ENCODE data around the gene GPR108. TPM values are rescaled to one million over a fixed set of nuclear protein-coding genes. Genes with fewer than 3 reads are reported as not detected.
"Not testable (repeated sequence)": the region's sequence is repeated elsewhere in the genome, so short reads cannot be mapped to it uniquely, and the experiment has no call there.

GPR108 gene
- polyA plus RNA-seq, 1 donor (not counting 4 experiments of a cell fraction or from before 2014, with no cell fraction given) = 57.7 TPM

- Histone ChIP-seq H2AFZ (ENCODE audit: control insufficient read depth, low read length) (no peak overlapping the region), H3K36me3 (ENCODE audit: control insufficient read depth in 2 of 2, extremely low read depth in 1 of 2, insufficient read depth in 2 of 2, low read length in 2 of 2) (no peaks in the 10 kb centered on the region), H3K4me1 (ENCODE audit: control insufficient read depth, extremely low read depth, insufficient read depth, low read length) (no peaks in the 10 kb centered on the region), H3K9ac (ENCODE audit: control insufficient read depth, extremely low read depth, insufficient read depth, low read length) (no peak overlapping the region), H3K27ac (ENCODE audit: control insufficient read depth, insufficient read depth, low read length) (no peak overlapping the region), H4K20me1 (ENCODE audit: control insufficient read depth, extremely low read depth, insufficient read depth, low read length) (no peaks in the 10 kb centered on the region), H3K4me2 (ENCODE audit: control insufficient read depth, extremely low read depth, insufficient read depth, low read depth, low read length) (no peak overlapping the region), H3K27me3 (ENCODE audit: control insufficient read depth, extremely low read depth, insufficient read depth, low read length) (no peaks in the 10 kb centered on the region), H3K9me3 (ENCODE audit: control insufficient read depth, low read depth, low read length) (no peaks in the 10 kb centered on the region), H3K4me3 (ENCODE audit: control insufficient read depth in 2 of 3, extremely low read depth in 1 of 3, insufficient read depth in 2 of 3, low read depth in 1 of 3, low read length in 3 of 3) (no peak overlapping the region), H3K79me2 (ENCODE audit: control insufficient read depth, insufficient read depth, low read length) (no peaks in the 10 kb centered on the region), H3K9me1 (ENCODE audit: control insufficient read depth, extremely low read depth, insufficient read depth, low read length) (no peaks in the 10 kb centered on the region)
- DNase-seq (ENCODE audit: low read depth, low spot score) = no peak
- dilution Hi-C loops (cut with MboI; ENCODE audit: extremely low pct_ligation_motif_present, low sequenced_read_pairs) = no loop called here
- no peak for FAIRE-seq
- TF ChIP-seq CTCF (optimal IDR thresholded peaks at IDR 0.05 in 1 of 3, IDR thresholded peaks at IDR 0.05 in 1 of 3, conservative IDR thresholded peaks at IDR 0.05 in 1 of 3; ENCODE audit: extremely low read depth in 1 of 3, insufficient read depth in 2 of 3, low read length in 3 of 3) = no peak
- no peak for TF ChIP-seq EZH2 (IDR thresholded peaks at IDR 0.05; ENCODE audit: low read length)
These were observed 35.5 kb upstream of the GPR108 start for GRCh38 chr19:6772866-6773322.

GRCh38 chr19:6772028-6772865 is 34.9 kb upstream of the GPR108 start, which contains the start of gene VAV1:
Gene VAV1, plus strand, starts transcription at chr19:6772708. Its CDS starts 100 bp downstream, at chr19:6772808.
- FAIRE-seq (no peak), DNase-seq (ENCODE audit: low read depth, low spot score) (no peak)
- TF ChIP-seq CTCF (optimal IDR thresholded peaks at IDR 0.05 in 1 of 3, IDR thresholded peaks at IDR 0.05 in 1 of 3, conservative IDR thresholded peaks at IDR 0.05 in 1 of 3; ENCODE audit: extremely low read depth in 1 of 3, insufficient read depth in 2 of 3, low read length in 3 of 3) (peak in 2 of 3 experiments; percentile 21 to 28), EZH2 (IDR thresholded peaks at IDR 0.05; ENCODE audit: low read length) (no peak)

GRCh38 chr19:6771648-6772027 is 34.3 kb upstream of the GPR108 start:
- DNase-seq (ENCODE audit: low read depth, low spot score); dilution Hi-C loops (cut with MboI; ENCODE audit: extremely low pct_ligation_motif_present, low sequenced_read_pairs); H3K4me1 ChIP-seq (ENCODE audit: control insufficient read depth, extremely low read depth, insufficient read depth, low read length); H3K9me3 ChIP-seq (ENCODE audit: control insufficient read depth, low read depth, low read length); H3K9me1 ChIP-seq (ENCODE audit: control insufficient read depth, extremely low read depth, insufficient read depth, low read length); H3K27me3 ChIP-seq (ENCODE audit: control insufficient read depth, extremely low read depth, insufficient read depth, low read length); H3K9ac ChIP-seq (ENCODE audit: control insufficient read depth, extremely low read depth, insufficient read depth, low read length); H3K79me2 ChIP-seq (ENCODE audit: control insufficient read depth, insufficient read depth, low read length); H3K4me3 ChIP-seq (ENCODE audit: control insufficient read depth in 2 of 3, extremely low read depth in 1 of 3, insufficient read depth in 2 of 3, low read depth in 1 of 3, low read length in 3 of 3); H3K4me2 ChIP-seq (ENCODE audit: control insufficient read depth, extremely low read depth, insufficient read depth, low read depth, low read length); FAIRE-seq; H2AFZ ChIP-seq (ENCODE audit: control insufficient read depth, low read length); H3K36me3 ChIP-seq (ENCODE audit: control insufficient read depth in 2 of 2, extremely low read depth in 1 of 2, insufficient read depth in 2 of 2, low read length in 2 of 2); H3K27ac ChIP-seq (ENCODE audit: control insufficient read depth, insufficient read depth, low read length); H4K20me1 ChIP-seq (ENCODE audit: control insufficient read depth, extremely low read depth, insufficient read depth, low read length): not testable (repeated sequence)

More at GRCh38 chr19:6772028-6772865, 34.9 kb upstream of the GPR108 start, which contains the start of gene VAV1:
- H3K36me3 ChIP-seq (ENCODE audit: control insufficient read depth in 2 of 2, extremely low read depth in 1 of 2, insufficient read depth in 2 of 2, low read length in 2 of 2) = no peaks in the 10 kb centered on the region
- no peak within 1 kb of the TSS for H3K9ac ChIP-seq (ENCODE audit: control insufficient read depth, extremely low read depth, insufficient read depth, low read length)
- H3K4me2 ChIP-seq (ENCODE audit: control insufficient read depth, extremely low read depth, insufficient read depth, low read depth, low read length) = no peak within 1 kb of the TSS
- H3K4me1 ChIP-seq (ENCODE audit: control insufficient read depth, extremely low read depth, insufficient read depth, low read length) = no peaks in the 10 kb centered on the region
- dilution Hi-C loops (cut with MboI; ENCODE audit: extremely low pct_ligation_motif_present, low sequenced_read_pairs) = no loop called here
- H3K27me3 ChIP-seq (ENCODE audit: control insufficient read depth, extremely low read depth, insufficient read depth, low read length) = no peaks in the 10 kb centered on the region
- no peaks in the 10 kb centered on the region for H3K79me2 ChIP-seq (ENCODE audit: control insufficient read depth, insufficient read depth, low read length)
- no peak within 1 kb of the TSS for H3K4me3 ChIP-seq (ENCODE audit: control insufficient read depth in 2 of 3, extremely low read depth in 1 of 3, insufficient read depth in 2 of 3, low read depth in 1 of 3, low read length in 3 of 3)
- no peaks in the 10 kb centered on the region for H4K20me1 ChIP-seq (ENCODE audit: control insufficient read depth, extremely low read depth, insufficient read depth, low read length)
- H3K9me1 ChIP-seq (ENCODE audit: control insufficient read depth, extremely low read depth, insufficient read depth, low read length) = no peaks in the 10 kb centered on the region
- no peak within 1 kb of the TSS for H3K27ac ChIP-seq (ENCODE audit: control insufficient read depth, insufficient read depth, low read length)
- H2AFZ ChIP-seq (ENCODE audit: control insufficient read depth, low read length) = no peak within 1 kb of the TSS
- no peaks in the 10 kb centered on the region for H3K9me3 ChIP-seq (ENCODE audit: control insufficient read depth, low read depth, low read length)

All from keratinocyte (primary cell).